GM06990 (cell line): Measurements from ENCODE around the gene PRRC2B.

Experiments
- DNase-seq: peaks from one replicate; pipeline ENCODE4 v3.0.0-alpha.2; 2011; ENCODE audit not compliant: insufficient read length; ENCODE audit errors: extremely low read depth
- H3K27me3 ChIP-seq: replicated peaks from 2 replicates; pipeline ENCODE4 v1.6.0; 2011; ENCODE audit warnings: low read length; ENCODE audit not compliant: control insufficient read depth, insufficient read depth
- H3K36me3 ChIP-seq: 2 replicates; pipeline ENCODE4 v1.5.1; 2011; ENCODE audit warnings: low read length; ENCODE audit not compliant: control insufficient read depth, insufficient read depth
- H3K4me3 ChIP-seq: replicated peaks from 2 replicates; pipeline ENCODE4 v1.5.1; 2011; ENCODE audit warnings: low read depth, mild to moderate bottlenecking, control low read depth, low read length
- CTCF ChIP-seq: IDR thresholded peaks from 2 replicates; pipeline ENCODE4 v1.5.1; 2011; ENCODE audit warnings: low read length, control low read depth, mild to moderate bottlenecking, inconsistent platforms; ENCODE audit not compliant: insufficient read depth, poor library complexity, severe bottlenecking

The PRRC2B gene

GRCh38 chr9:131529597-131530545, 136.0 kb downstream of the PRRC2B start:
- no peaks in the 10 kb centered on the region for H3K27me3 ChIP-seq
- no peak for TF ChIP-seq CTCF
- DNase-seq, result no peak
- H3K36me3 ChIP-seq, result peaks cover 13% of the 10 kb centered on the region
- peak overlapping the region; percentile 90 for H3K4me3 ChIP-seq

GRCh38 chr9:131530546-131530919, 136.6 kb downstream of the PRRC2B start:
- Histone ChIP-seq H3K36me3 (peaks cover 13% of the 10 kb centered on the region), H3K27me3 (no peaks in the 10 kb centered on the region), H3K4me3 (peak overlapping the region; percentile 90)
- TF ChIP-seq CTCF, result peak; percentile 19
- no peak for DNase-seq

- H3K27me3 ChIP-seq, result no peaks in the 10 kb centered on the region
- no peak for TF ChIP-seq CTCF
- DNase-seq, result peak; percentile 86
- H3K36me3 ChIP-seq, result peaks cover 10% of the 10 kb centered on the region
- H3K4me3 ChIP-seq, result peak within 1 kb of the TSS; percentile 90
Observed at GRCh38 chr9:131530920-131531832, 137.3 kb downstream of the PRRC2B start, which contains the start of gene UCK1. Gene UCK1, minus strand, starts transcription at chr9:131531263. Its CDS starts 89 bp downstream, at chr9:131531174.

GRCh38 chr9:131534721-131535237, 140.9 kb downstream of the PRRC2B start:
- no peak for DNase-seq
- TF ChIP-seq CTCF, result no peak

GRCh38 chr9:131537946-131538345, 144.1 kb downstream of the PRRC2B start:
- no peaks in the 10 kb centered on the region for H3K27me3 ChIP-seq
- DNase-seq, result no peak

More at GRCh38 chr9:131534721-131535237, 140.9 kb downstream of the PRRC2B start:
- no peak overlapping the region for H3K4me3 ChIP-seq
- H3K36me3 ChIP-seq, result no peaks in the 10 kb centered on the region
- no peaks in the 10 kb centered on the region for H3K27me3 ChIP-seq

More at GRCh38 chr9:131537946-131538345, 144.1 kb downstream of the PRRC2B start:
- no peaks in the 10 kb centered on the region for H3K36me3 ChIP-seq
- no peak overlapping the region for H3K4me3 ChIP-seq
- TF ChIP-seq CTCF, result no peak
